T-helper 2 cell (primary cell): Measurements from ENCODE around the gene LRTM1.

ENCODE experiments used
- DNase-seq, 5 experiments: peaks; one replicate each; pipeline versions ENCODE4 v3.0.0 to v3.0.0-alpha.2; 2012 to 2022
- total RNA-seq, 2 donors: gene quantifications; one replicate each; lab custom pipeline; 2026; lab: John Stamatoyannopoulos, UW

Gene LRTM1
- total RNA-seq: 0 reads per million in 2 donors

GRCh38 chr3:54928046-54928770, at the start of gene LRTM1:
Gene LRTM1 (minus strand): TSS chr3:54928059. CDS start chr3:54927911, 148 bp downstream.
- DNase-seq: no peak

- DNase-seq: no peak
These were observed 49.6 kb upstream of the LRTM1 start for GRCh38 chr3:54977439-54977838.

GRCh38 chr3:54970895-54971294, 43.0 kb upstream of the LRTM1 start:
- DNase-seq: no peak

- no peak for DNase-seq
These were observed 41.8 kb upstream of the LRTM1 start for GRCh38 chr3:54969652-54970051.

- DNase-seq: no peak
These were observed 40.8 kb upstream of the LRTM1 start for GRCh38 chr3:54968546-54969172.

- DNase-seq: no peak
These were observed 39.9 kb upstream of the LRTM1 start for GRCh38 chr3:54967731-54968161.

GRCh38 chr3:54966979-54967378, 39.1 kb upstream of the LRTM1 start:
- DNase-seq: no peak

GRCh38 chr3:54965746-54966145, 37.9 kb upstream of the LRTM1 start:
- DNase-seq: no peak

GRCh38 chr3:54964081-54964480, 36.2 kb upstream of the LRTM1 start:
- no peak for DNase-seq

GRCh38 chr3:54963641-54964040, 35.8 kb upstream of the LRTM1 start:
- no peak for DNase-seq

- DNase-seq: no peak
These were observed 34.3 kb upstream of the LRTM1 start for GRCh38 chr3:54962200-54962599.

GRCh38 chr3:54960701-54961100, 32.8 kb upstream of the LRTM1 start:
- no peak for DNase-seq

- DNase-seq: no peak
These were observed 32.2 kb upstream of the LRTM1 start for GRCh38 chr3:54960082-54960481.

- no peak for DNase-seq
These were observed 29.9 kb upstream of the LRTM1 start for GRCh38 chr3:54957711-54958110.

- no peak for DNase-seq
These were observed 28.1 kb upstream of the LRTM1 start for GRCh38 chr3:54955941-54956340.

- DNase-seq: no peak
These were observed 27.6 kb upstream of the LRTM1 start for GRCh38 chr3:54955496-54955895.

- no peak for DNase-seq
These were observed 26.7 kb upstream of the LRTM1 start for GRCh38 chr3:54954521-54954920.

GRCh38 chr3:54954022-54954421, 26.2 kb upstream of the LRTM1 start:
- no peak for DNase-seq

- DNase-seq: no peak
These were observed 23.5 kb upstream of the LRTM1 start for GRCh38 chr3:54951405-54951804.

- no peak for DNase-seq
These were observed 22.6 kb upstream of the LRTM1 start for GRCh38 chr3:54950391-54951003.

GRCh38 chr3:54949491-54950044, 21.7 kb upstream of the LRTM1 start:
- no peak for DNase-seq

- no peak for DNase-seq
These were observed 14.0 kb upstream of the LRTM1 start for GRCh38 chr3:54941690-54942362.

GRCh38 chr3:54940971-54941370, 13.1 kb upstream of the LRTM1 start:
- DNase-seq: no peak
